Bone marrow (tissue), 2 donors: ENCODE results near the gene SARDH.

Source experiments
- DNase-seq, 2 donors: peaks; one replicate each; lab custom pipeline; 2025; lab: John Stamatoyannopoulos, UW

SARDH gene

DNA sequence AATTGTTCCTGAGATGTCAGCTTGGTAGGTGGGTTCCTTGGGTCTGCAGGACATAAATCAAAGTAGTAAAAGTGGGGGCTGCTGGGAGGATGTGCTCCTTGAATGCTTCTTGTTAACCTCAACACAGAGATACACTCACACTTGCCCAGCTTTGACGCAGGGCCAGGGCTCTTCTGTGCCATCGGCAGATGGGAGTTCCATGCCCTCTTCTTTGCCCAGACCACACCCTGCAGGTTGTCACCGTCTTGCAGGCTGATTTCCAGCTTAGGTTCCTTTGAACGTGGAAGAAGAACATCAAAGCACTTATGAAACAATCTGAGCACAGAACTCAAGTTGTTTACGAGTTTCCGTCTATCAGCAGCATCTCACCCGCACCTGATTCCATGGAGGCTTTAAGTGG lies 91.0 kb downstream of the SARDH start:
- no peak for DNase-seq

DNA sequence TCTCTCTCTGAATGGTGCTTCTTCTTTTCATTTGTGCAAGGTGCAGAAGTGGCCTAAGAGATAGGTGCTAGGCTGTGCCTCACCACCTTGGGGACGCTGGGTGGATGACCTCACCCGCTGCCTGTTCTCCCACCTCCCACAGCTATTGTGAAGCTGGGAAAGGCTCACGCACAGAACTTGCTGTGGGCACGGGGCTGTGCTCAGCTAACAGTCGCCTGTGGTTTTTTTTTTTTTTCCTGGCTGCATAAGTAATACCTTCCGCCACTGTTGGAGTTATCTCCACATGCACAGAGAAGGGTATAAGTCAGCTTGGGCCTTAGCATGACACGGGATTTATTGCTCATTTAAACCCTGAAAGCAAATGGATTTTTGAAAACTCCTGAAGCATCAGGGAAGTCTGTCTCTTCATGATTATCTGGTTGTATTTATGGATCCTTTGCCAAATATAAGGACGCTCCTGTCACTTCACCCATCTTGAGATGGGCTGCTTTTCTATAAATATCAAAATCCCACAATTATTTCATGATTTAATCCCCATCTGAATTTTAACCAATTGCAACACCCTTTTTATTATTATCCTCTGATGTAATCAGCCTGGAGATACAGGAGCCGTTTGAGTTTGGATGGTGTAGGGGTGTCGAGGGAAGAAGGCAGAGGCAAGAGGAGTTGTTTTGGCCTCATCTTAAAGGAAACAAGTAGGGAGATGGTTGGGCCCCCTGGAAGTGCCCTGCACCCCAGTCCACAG lies 93.0 kb downstream of the SARDH start:
- DNase-seq = no peak

DNA sequence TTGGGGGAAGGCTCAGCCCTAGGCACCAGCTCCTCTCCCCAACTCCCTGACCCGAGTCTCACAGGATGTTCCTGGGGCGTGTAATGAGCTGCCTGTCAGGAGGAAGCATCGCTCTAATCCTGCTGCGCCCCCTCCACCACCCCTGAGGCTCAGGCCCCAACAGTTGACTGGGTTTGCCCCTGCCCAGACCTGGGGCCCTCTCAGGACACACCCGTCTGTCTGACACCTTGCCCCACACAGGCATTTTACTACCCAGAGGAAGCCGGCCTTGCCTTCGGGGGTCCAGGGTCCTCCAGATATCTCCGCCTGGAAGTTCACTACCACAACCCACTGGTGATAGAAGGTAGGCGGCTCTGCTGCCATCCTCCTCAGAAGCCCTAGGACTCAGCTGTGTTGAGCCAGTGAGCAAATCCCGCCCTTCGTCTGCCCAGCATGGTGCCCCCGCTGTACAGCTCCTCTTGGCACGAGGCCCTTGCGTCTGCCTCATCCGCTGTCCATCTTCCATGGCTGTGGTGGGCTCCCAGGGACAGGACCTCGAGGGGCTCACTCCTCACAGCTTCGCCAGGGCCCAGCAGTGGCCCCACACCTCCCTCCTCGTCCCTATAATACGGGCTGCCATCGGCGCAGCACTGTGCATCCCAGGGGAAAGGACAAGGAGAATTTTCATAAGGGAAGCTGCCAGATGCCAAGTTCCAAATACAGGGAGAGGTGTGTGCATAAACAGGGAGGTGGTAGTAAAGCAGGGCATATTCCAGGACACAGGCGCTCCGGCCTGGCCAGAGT lies 94.0 kb downstream of the SARDH start:
- no peak for DNase-seq

DNA sequence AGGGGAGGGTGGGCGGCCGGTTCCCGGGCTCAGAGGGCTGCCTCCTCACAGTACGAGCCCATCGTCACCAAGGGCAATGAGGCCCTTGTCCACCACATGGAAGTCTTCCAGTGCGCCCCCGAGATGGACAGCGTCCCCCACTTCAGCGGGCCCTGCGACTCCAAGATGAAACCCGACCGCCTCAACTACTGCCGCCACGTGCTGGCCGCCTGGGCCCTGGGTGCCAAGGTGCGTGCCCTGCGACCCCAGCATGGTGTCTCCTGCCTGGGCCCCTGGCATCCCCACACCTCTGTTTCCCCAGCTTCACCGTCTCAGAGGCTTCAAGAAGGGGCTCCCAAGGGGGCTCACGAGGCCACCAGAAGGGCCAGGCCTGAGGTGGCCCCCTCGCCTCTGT lies 94.8 kb downstream of the SARDH start:
- DNase-seq = no peak

DNA sequence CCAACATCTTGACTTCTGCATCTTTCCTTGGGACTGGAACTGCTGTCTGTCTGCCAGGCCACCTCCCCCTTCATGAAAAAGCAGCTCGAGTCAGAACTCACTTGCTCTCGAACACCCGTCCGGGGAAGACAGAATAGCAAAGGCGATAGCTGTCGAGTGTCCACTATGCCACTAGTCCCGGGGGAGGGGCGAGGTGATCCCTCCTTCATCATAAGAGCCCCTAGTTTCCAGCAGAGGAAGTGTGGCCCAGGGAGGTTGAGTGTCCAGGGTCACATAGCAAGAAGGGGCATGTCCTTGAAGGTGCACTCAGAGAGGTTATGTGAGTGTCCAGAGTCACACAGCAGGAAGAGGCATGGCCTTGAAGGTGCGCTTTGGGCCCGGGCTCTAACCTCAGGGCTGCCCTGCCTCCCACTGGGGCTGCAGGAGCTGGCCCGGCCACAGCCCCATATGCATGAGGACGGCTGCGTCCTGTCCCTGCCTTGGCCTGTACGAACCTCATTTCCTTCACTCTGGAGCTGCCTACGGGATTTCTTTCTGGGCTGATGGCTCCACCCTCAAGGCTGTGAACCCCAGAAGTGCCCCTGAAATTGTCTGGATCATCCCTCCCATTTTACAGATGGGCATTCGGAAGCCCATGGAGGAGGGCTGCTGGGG lies 95.3 kb downstream of the SARDH start:
- DNase-seq = no peak

DNA sequence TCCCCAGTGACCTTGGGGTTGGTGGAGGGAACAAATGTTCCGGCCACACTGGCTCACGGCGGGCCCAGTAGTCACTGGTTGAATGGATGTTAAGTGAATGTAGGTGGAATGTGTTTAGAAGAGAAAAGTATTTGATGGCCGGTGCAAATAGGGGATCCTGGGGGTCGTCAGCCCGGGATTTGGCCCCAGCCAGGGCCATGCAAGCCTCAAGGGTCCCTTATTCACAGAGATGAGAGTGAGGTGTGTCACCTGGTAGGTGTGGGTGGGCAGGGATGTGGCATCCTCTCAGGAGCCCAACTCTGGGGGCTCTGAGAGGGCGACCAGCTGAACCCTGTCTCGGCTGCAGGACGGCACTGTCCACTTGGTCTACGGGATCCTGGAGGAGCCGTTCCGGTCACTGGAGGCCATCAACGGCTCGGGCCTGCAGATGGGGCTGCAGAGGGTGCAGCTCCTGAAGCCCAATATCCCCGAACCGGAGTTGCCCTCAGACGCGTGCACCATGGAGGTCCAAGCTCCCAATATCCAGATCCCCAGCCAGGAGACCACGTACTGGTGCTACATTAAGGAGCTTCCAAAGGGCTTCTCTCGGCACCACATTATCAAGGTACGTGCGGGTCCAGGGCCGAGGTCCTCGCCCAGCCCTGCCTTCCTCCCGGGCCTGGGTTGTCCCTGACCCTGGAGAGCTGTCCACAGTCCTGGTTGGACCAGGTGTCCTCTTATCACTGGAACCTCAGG lies 96.1 kb downstream of the SARDH start:
- no peak for DNase-seq

DNA sequence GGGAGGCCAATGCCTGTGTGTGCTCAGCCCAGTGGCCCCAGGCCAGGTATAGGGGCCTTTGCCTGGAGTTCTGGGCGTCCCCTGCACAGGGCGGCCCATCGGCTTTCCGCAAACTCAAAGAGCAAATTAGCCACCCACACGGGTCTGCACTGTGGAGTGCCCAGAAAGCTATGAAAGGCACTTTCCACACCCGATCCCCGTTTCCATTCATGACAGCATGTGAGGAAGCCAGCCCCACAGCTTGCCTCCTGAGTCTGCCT lies 96.8 kb downstream of the SARDH start:
- DNase-seq = no peak

DNA sequence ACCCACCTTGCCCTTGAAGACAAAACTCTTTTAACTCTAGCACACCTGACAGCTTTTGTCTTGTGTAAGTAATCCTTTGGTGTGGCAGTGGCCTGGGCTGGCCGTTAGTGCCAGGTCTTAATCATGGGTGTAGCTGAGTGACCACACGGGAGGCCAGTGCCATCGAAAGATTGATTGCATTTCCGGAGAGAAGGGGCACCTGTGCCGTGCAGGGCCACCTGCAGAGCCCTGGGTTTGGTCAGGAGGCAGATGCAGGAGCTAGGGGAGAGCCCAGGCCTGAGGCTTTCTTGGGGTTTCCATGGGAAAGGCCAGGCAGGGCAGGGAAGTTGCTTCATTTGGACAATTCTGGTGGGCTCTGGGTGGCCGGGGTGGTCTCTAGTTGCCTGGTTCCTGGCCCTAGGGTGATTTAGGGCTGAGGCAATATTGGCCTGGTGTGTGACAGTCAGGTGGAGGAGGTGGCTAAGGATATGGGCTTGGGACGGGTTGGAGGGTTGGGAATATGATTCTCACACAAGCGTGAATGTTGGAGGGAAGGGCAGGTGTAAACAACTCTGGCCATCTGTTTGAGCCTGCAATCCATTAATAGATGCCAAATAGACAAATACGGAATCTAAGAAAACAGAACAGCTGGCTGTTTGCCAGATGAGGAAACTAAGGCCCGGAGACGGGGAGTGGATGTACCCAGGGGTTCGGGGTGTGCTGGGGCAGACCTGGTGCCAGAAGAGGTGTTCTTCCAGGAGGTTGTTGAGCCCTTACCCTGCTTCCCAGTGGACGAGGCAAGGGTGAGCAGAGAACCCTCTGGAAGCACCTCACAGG lies 97.4 kb downstream of the SARDH start:
- no peak for DNase-seq

DNA sequence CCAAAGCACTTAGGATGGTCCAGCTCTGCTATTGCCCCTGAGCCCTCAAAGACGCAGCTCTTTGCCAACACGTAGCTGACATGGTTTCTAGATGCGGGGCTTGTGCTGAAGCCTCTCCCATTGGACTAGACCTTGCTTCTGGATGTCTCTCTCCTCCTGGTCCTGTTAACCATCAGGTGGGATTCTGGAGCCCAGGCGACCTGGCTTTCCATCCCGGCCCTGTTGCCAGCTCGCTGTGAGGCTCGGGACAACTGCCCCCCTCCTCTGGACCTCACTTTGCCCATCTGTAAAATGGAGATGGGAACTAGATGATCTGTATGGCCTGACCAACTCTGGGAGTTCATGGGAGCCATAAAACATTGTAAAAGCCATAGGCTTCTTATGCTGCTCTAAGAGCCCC lies 98.0 kb downstream of the SARDH start:
- no peak for DNase-seq

DNA sequence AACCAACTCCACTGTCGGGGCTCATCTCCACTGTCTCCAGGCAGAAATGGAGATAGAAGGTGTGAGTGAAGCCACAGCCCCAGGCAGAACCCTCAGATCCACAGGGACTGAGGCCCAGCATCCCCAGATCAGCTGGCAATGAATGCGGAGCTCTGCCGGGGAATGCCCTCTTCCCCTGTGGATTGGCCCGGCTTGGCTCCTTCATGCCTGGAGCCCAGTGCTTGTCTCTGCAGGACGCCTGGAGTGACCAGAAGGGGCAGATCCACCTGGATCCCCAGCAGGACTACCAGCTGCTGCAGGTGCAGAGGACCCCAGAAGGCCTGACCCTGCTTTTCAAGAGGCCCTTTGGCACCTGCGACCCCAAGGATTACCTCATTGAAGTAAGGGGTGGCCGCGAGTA lies 98.5 kb downstream of the SARDH start:
- no peak for DNase-seq

DNA sequence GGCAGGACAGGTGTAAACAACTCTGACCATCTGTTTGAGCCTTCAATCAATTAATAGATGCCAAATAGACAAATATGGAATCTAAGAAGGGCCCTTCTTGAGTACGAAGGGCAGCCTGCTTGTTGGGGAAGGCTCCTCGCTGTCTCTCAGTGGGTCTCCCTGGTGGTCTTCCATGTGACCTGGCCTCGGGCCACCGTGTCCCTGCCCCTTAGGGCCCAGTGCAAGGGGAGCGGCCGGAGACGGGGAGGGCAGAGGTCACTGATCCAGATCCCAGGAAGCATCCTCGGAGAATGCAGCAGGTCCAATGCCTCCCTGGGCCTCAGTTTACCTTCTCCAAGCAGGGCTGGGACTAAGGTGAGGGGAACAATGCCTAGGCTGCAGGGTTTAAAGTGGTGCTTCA lies 99.4 kb downstream of the SARDH start:
- DNase-seq = no peak

DNA sequence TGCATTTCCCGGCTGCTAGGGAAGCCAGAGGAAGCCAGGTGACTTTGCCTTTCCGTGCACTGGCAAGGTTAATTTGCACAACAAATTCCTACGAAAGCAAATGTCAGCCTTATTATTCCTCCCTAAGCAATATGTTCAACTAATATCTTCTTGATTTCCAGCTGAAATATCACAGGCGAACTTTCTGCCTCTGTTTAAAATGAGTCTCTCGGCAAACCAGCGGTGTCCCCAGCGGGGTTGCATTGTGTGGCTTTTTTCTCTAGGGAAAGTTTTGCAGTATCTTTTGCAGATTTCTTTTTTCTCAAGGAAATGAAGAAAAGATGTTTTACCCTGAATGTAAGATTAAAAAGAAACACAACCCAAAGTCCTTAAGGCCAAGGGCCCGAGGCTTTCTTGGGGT lies 100.1 kb downstream of the SARDH start:
- DNase-seq = no peak

DNA sequence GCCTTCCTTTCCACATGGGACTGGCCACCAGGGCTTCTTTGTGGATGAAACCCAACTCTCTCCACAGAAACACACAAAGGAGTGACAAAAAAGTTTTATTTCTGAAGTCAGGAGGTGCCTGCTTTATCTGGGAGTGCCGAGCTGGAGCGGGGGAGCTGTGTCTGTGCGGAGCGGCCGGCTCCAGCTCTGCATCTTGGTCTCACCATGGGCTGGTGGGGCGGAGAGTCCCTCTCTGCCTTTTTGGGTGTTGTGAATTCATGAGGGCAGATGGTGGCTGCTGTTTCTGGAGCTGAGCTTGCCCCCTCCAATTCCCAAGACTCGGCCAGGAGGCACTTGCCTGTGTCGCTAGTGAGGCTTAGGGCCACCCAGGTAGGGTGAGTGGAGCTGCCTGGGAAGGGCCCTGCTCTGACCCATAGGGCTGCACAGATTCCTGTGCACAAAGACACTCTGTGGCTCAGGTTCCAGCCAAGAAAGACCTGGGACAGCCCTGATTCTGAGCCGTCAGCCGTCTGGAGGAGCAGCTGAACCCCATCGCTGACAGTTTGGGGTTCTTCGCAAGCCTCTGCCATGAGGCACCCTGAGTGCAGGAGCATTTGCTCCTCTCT lies 100.6 kb downstream of the SARDH start:
- no peak for DNase-seq

DNA sequence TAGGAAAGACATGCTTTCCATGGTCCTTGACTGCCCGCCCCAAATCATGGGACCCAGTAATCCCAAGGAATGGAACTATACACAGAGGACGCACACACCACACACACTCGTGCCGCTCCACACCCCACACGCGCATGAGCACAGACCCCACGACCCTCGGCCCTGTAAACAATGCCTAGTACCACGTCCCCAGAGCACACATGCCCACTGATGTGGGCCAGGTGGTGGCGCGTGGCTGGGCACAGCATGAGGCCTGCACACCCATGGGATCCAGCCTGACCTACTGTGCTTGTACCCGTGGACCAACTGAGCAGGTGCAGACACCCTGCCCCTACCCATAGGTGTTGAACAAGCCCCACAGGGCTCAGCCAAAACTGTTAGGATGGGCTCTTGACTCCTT lies 101.2 kb downstream of the SARDH start:
- DNase-seq = no peak

DNA sequence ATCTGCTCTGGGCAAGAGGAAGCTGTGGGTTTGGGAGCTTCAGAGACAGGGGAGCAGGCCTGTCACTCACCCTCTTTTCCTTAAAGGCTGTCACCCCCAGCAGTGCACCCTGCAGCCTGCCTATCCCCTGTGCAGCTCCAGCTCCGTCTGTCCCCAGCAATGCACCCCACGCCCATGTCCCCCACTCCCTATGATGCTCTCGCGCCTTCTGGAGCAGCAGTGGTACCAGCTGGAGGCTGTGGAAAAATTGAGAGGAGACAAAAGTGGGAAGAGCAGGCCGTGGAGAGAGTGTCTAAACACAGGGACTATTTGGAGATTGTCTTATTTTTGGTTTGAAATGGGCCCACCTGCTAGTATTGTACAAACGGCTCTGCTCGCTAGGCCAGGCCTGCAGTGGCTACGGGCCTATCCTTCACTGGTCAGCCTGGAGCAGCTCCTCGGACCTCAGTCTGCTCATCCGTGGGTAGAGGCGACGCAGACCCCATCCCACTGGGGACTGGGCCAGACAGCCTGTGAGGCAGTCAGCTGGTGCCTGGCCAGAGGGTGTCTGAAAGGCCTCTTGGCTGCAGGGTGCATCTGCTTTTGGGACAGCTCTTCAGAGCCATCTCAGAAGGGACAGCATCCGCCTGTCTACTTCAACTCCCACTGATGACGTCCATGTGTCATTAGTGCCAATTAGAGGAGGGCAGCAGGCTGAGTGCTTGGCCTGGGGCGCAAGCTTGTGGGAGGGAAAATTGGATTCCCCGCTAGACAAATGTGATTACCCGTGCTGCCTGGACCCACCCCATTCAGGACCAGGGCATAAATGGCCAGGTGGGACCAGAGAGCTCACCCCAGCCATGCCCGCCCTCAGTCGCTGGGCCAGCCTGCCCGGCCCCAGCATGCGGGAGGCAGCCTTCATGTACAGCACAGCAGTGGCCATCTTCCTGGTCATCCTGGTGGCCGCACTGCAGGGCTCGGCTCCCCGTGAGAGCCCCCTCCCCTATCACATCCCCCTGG lies 102.3 kb downstream of the SARDH start, which contains the start of gene DBH:
DBH (plus strand) TSS at position 831 of the 999 bp plus-strand sequence; CDS start at position 840, 9 bp downstream.
- DNase-seq = no peak

DNA sequence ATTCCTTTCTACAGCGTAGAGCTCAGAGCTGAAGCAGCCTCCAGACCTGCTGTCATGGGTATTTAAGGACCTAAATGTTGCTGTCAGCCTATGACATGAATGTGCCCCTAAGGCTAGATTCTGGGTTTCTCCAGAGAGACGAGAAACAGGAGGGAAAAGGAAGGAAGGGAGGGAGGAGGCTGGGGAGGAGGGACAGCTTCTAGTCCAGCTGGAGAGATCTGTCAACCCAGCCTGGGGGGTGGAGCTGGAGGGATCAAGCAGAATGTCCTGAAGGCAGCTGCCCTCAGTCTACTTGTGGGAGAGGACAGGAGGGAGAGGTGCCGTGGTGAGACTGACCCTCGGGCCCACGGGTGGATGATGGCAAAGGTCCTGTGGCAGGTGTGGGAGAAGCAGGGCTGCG lies 103.1 kb downstream of the SARDH start:
- no peak for DNase-seq

DNA sequence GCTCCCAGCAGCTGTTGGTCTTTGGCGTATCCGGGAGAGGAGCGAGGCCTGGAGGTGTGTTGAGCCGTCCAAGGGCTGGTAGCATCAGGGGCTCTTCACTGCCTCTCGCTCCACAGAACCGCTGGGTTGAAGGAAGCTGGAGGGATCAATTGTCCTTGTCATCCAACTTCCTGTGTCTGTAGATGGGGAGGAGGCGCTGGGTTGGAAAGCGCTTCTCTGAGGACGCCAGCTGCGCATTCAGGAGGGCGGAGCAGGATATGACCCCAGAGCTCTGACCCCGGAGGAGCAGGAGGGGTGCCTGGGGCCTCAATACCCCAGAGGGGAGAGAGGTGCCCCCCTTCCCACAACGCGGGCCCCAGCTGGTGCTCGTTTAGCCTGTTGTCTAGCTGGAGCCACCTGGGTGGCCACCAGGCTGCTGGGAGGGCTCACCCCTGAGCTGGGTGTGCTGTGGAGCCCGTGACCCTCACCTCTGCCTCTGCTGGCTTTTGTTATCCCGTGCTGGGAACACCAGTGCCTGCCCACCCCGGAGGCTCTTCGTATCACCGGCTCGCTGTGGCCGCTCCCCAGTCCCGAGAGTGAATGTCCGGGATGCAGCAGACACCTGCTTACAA lies 104.0 kb downstream of the SARDH start:
- DNase-seq = no peak

DNA sequence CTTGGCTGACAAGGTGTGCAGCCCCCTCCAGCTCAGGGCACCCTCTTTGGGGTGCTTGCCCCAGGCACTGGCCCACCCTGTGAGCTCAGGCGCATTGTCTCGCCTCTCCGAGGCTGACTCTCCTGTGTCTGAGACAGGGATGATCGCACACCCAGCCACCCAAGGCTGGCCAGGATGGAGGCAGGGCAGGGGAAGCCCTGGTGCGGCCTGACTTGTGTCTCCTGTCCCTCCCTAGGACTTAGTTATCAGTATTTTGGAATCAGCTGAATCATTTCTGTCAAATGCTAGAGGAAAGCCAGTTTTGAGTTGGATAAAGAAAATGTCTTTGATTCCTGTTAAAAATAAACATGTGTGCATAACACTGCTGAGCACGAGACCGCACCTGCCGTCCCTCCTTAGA lies 104.5 kb downstream of the SARDH start:
- no peak for DNase-seq

DNA sequence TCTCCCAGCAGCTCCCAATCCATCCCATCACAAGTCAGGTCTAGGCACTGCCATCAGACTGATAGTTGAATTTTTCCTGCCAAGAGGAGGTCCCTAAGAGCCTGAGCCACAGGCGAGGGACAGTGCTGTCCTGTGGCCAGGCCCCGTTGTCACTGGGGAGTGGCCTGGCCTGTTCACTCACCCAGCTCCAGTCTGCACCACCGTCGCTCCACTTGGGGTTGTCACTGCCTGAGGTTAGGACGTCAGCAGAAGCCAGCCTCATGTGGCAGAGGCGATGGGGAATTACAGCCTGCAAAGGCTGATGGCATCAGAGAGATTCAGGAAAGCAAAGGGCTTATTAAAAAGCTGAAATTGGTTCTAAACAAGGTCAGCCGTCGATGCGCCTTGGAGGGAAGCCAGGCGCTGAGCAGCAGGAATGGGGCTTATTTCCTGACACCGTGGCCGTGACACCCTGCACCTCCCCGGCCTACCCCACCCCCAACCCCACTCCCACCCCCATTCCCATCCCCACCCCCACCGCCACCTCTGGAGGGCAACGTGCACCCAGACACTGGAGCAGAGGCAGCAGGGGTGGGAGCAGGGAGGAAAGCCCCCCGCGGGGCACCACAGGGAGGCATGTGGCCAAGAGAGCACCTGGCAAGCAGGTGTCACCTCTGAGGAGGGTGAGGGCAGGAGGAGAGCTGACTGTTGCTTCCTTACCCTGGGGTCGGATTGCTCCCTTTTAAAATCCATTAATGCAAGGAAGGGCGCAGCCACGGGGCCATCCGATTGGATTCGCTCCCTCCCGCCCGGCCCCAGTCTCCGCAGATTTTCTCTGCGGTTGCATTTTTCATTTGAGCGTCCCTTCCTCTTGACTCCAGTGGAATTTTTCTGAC lies 105.1 kb downstream of the SARDH start:
- DNase-seq = no peak
